Keratinocyte (primary cell): Measurements from ENCODE around the gene C19orf25. TPM values are rescaled to one million over a fixed set of nuclear protein-coding genes. Genes with fewer than 3 reads are reported as not detected.

Source experiments
- DNase-seq: peaks from one replicate; pipeline ENCODE4 v3.0.0-alpha.2; 2011; ENCODE audit warnings: low read depth, missing footprints, low spot score
- FAIRE-seq: peaks from 2 replicates; lab custom pipeline; 2011; peaks lifted over from hg19 to GRCh38; lab: Jason Lieb, UNC
- H2AFZ ChIP-seq: 2 replicates; pipeline ENCODE4 v1.6.0; 2012; ENCODE audit warnings: low read length, control low read depth, inconsistent platforms; ENCODE audit not compliant: control insufficient read depth
- H3K27ac ChIP-seq: 2 replicates; pipeline ENCODE4 v1.5.1; 2011; ENCODE audit warnings: low read length; ENCODE audit not compliant: control insufficient read depth, insufficient read depth
- H3K27me3 ChIP-seq: 3 replicates; pipeline ENCODE4 v1.6.0; 2011; ENCODE audit warnings: low read length; ENCODE audit not compliant: control insufficient read depth, insufficient read depth; ENCODE audit errors: extremely low read depth
- H3K36me3 ChIP-seq, 2 experiments: 2 replicates in 1 of 2; 3 replicates in 1 of 2; pipeline ENCODE4 v1.5.1; 2011; ENCODE audit warnings: low read length in 2 of 2, mild to moderate bottlenecking in 1 of 2; ENCODE audit not compliant: control insufficient read depth in 2 of 2, insufficient read depth in 2 of 2; ENCODE audit errors: extremely low read depth in 1 of 2
- H3K4me1 ChIP-seq: 3 replicates; pipeline ENCODE4 v1.5.1; 2011; ENCODE audit warnings: low read length; ENCODE audit not compliant: control insufficient read depth, insufficient read depth; ENCODE audit errors: extremely low read depth
- H3K4me2 ChIP-seq: 3 replicates; pipeline ENCODE4 v1.6.0; 2011; ENCODE audit warnings: low read depth, low read length; ENCODE audit not compliant: control insufficient read depth, insufficient read depth; ENCODE audit errors: extremely low read depth
- H3K4me3 ChIP-seq, 3 experiments: fragments of 200-600 bp in 1 of 3; sonication (generic) in 1 of 3; 2 replicates in 2 of 3; 3 replicates in 1 of 3; pipeline ENCODE4 v1.5.1; 2011 to 2016; ENCODE audit warnings: low read length in 3 of 3, mild to moderate bottlenecking in 3 of 3, control low read depth in 2 of 3, inconsistent platforms in 1 of 3, low read depth in 1 of 3, mixed read lengths in 1 of 3, mixed run types in 1 of 3, moderate library complexity in 1 of 3; ENCODE audit not compliant: control insufficient read depth in 2 of 3, insufficient read depth in 2 of 3; ENCODE audit errors: extremely low read depth in 1 of 3
- H3K79me2 ChIP-seq: 2 replicates; pipeline ENCODE4 v1.6.0; 2012; ENCODE audit warnings: low read length; ENCODE audit not compliant: control insufficient read depth, insufficient read depth
- H3K9ac ChIP-seq: 3 replicates; pipeline ENCODE4 v1.6.0; 2011; ENCODE audit warnings: low read length; ENCODE audit not compliant: control insufficient read depth, insufficient read depth; ENCODE audit errors: extremely low read depth
- H3K9me1 ChIP-seq: 3 replicates; pipeline ENCODE4 v1.6.0; 2011; ENCODE audit warnings: low read length; ENCODE audit not compliant: control insufficient read depth, insufficient read depth; ENCODE audit errors: extremely low read depth
- H3K9me3 ChIP-seq: 2 replicates; pipeline ENCODE4 v1.5.1; 2012; ENCODE audit warnings: low read depth, low read length; ENCODE audit not compliant: control insufficient read depth
- H4K20me1 ChIP-seq: 3 replicates; pipeline ENCODE4 v1.6.0; 2011; ENCODE audit warnings: low read length; ENCODE audit not compliant: control insufficient read depth, insufficient read depth; ENCODE audit errors: extremely low read depth
- CTCF ChIP-seq, 3 experiments: IDR thresholded peaks in 1 of 3; conservative IDR thresholded peaks in 1 of 3; optimal IDR thresholded peaks in 1 of 3; 2 replicates in 2 of 3; 3 replicates in 1 of 3; pipeline versions ENCODE3 to v1.5.1; 2011; ENCODE audit warnings: low read length in 3 of 3, mild to moderate bottlenecking in 3 of 3, moderate library complexity in 2 of 3, control low read depth in 1 of 3, inconsistent platforms in 1 of 3; ENCODE audit not compliant: insufficient read depth in 2 of 3; ENCODE audit errors: extremely low read depth in 1 of 3
- EZH2 ChIP-seq: IDR thresholded peaks from one replicate; pipeline ENCODE4 v1.6.1; 2012; ENCODE audit warnings: inconsistent platforms, mild to moderate bottlenecking, low read length, moderate library complexity
- dilution Hi-C: fragments of 300-500 bp; cut with MboI; formaldehyde crosslinking; loops from one replicate; pipeline ENCODE4 v1.7.0; 2020; ENCODE audit warnings: low sequenced_read_pairs; ENCODE audit not compliant: extremely low pct_ligation_motif_present
- polyA plus RNA-seq, 5 experiments: library from polyadenylated mRNA; depleted of rRNA in 3 of 5; stranded (reverse) in 3 of 5; stranded (forward) in 1 of 5; unstranded in 1 of 5; fragments of >200 nt; gene quantifications; 1 replicate in 1 of 5; 2 replicates in 3 of 5; 3 replicates in 1 of 5; pipeline versions ENCODE4 v1.2.1 to v1.2.3, GENCODE V29; 2011 to 2012; ENCODE audit warnings: missing spikeins in 2 of 5, low read depth in 1 of 5, low replicate concordance in 1 of 5

C19orf25 gene
- polyA plus RNA-seq, 1 donor (not counting 4 experiments of a cell fraction or from before 2014, with no cell fraction given) = 11.2 TPM

- H3K79me2 ChIP-seq = no peaks in the 10 kb centered on the region
- dilution Hi-C loops = no loop called here
- TF ChIP-seq CTCF (optimal IDR thresholded peaks at IDR 0.05 in 1 of 3, IDR thresholded peaks at IDR 0.05 in 1 of 3, conservative IDR thresholded peaks at IDR 0.05 in 1 of 3; ENCODE audit: extremely low read depth in 1 of 3, insufficient read depth in 2 of 3, low read length in 3 of 3) (no peak), EZH2 (no peak)
- H3K4me1 ChIP-seq = peaks cover 13% of the 10 kb centered on the region
- DNase-seq = no peak
- H3K4me2 ChIP-seq = peak overlapping the region; percentile 66
- peaks cover 10% of the 10 kb centered on the region for H3K27me3 ChIP-seq
- H2AFZ ChIP-seq = no peak overlapping the region
- H3K27ac ChIP-seq = no peak overlapping the region
- H3K4me3 ChIP-seq = no peak overlapping the region
- H3K9me3 ChIP-seq = no peaks in the 10 kb centered on the region
- H3K9ac ChIP-seq = no peak overlapping the region
- peaks cover 0 to 5% of the 10 kb centered on the region in 2 experiments for H3K36me3 ChIP-seq
- H3K9me1 ChIP-seq = no peaks in the 10 kb centered on the region
- no peaks in the 10 kb centered on the region for H4K20me1 ChIP-seq
- FAIRE-seq = no peak
Observed at GRCh38 chr19:1508507-1508856, 29.5 kb upstream of the C19orf25 start.

- Histone ChIP-seq H3K79me2 (no peaks in the 10 kb centered on the region), H3K27ac (peak overlapping the region; percentile 76), H3K9me1 (no peaks in the 10 kb centered on the region), H3K4me2 (peak overlapping the region; percentile 75), H3K27me3 (peaks cover 15% of the 10 kb centered on the region), H3K9me3 (no peaks in the 10 kb centered on the region), H2AFZ (peak overlapping the region; percentile 76), H3K4me3 (peak overlapping the region; percentile 44 to 69 (median 55)), H3K9ac (peak overlapping the region; percentile 73), H3K4me1 (peaks cover 17% of the 10 kb centered on the region), H3K36me3 (peaks cover 0 to 5% of the 10 kb centered on the region in 2 experiments), H4K20me1 (no peaks in the 10 kb centered on the region)
- FAIRE-seq (peak; percentile 67), DNase-seq (peak; percentile 69)
- dilution Hi-C loops = no loop called here
- TF ChIP-seq EZH2 (no peak), CTCF (optimal IDR thresholded peaks at IDR 0.05 in 1 of 3, IDR thresholded peaks at IDR 0.05 in 1 of 3, conservative IDR thresholded peaks at IDR 0.05 in 1 of 3; ENCODE audit: extremely low read depth in 1 of 3, insufficient read depth in 2 of 3, low read length in 3 of 3) (no peak)
Observed at GRCh38 chr19:1507763-1508506, 28.9 kb upstream of the C19orf25 start.
